Kidney capillary endothelial cell (primary cell): ENCODE measurements around the gene F13B.
A peak's percentile ranks its signal among the peaks of the same experiment; 100 is the strongest.
"Not testable (repeated sequence)": the region's sequence is repeated elsewhere in the genome, so short reads cannot be mapped to it uniquely, and the experiment has no call there.

Experiments
- DNase-seq: peaks from one replicate; pipeline ENCODE4 v3.0.0-alpha.2; 2018; ENCODE audit warnings: low spot score

The F13B gene

GRCh38 chr1:197066719-197067456, at the start of gene F13B:
TSS of gene F13B (minus strand) at chr1:197067260. CDS start at chr1:197067223, 37 bp downstream.
- peak; percentile 5 for DNase-seq

- no peak for DNase-seq
Measured at GRCh38 chr1:197116156-197116555, 49.1 kb upstream of the F13B start.

- DNase-seq = no peak
Measured at GRCh38 chr1:197106869-197107268, 39.8 kb upstream of the F13B start.

- no peak for DNase-seq
Measured at GRCh38 chr1:197103300-197103699, 36.2 kb upstream of the F13B start.

- no peak for DNase-seq
Measured at GRCh38 chr1:197101978-197102377, 34.9 kb upstream of the F13B start.

GRCh38 chr1:197100677-197101076, 33.6 kb upstream of the F13B start:
- no peak for DNase-seq

- DNase-seq = no peak
Measured at GRCh38 chr1:197099444-197099843, 32.4 kb upstream of the F13B start.

- DNase-seq = not testable (repeated sequence)
Measured at GRCh38 chr1:197096971-197097370, 29.9 kb upstream of the F13B start.

- DNase-seq = no peak
Measured at GRCh38 chr1:197096137-197096536, 29.1 kb upstream of the F13B start.

GRCh38 chr1:197093226-197093885, 26.3 kb upstream of the F13B start:
- no peak for DNase-seq

- DNase-seq = no peak
Measured at GRCh38 chr1:197092491-197093023, 25.5 kb upstream of the F13B start.

GRCh38 chr1:197083474-197083873, 16.4 kb upstream of the F13B start:
- no peak for DNase-seq

GRCh38 chr1:197081117-197081753, 14.2 kb upstream of the F13B start:
- DNase-seq = no peak

GRCh38 chr1:197080323-197080722, 13.3 kb upstream of the F13B start:
- DNase-seq = no peak

GRCh38 chr1:197076585-197076984, 9.5 kb upstream of the F13B start:
- no peak for DNase-seq

- no peak for DNase-seq
Measured at GRCh38 chr1:197073978-197074377, 6.9 kb upstream of the F13B start.

- no peak for DNase-seq
Measured at GRCh38 chr1:197067457-197067818, 378 bp upstream of the F13B start.

- no peak for DNase-seq
Measured at GRCh38 chr1:197066277-197066676, 783 bp downstream of the F13B start.

GRCh38 chr1:197065559-197065958, 1.5 kb downstream of the F13B start:
- no peak for DNase-seq

- DNase-seq = no peak
Measured at GRCh38 chr1:197063212-197063611, 3.8 kb downstream of the F13B start.

- no peak for DNase-seq
Measured at GRCh38 chr1:197062692-197063091, 4.4 kb downstream of the F13B start.

GRCh38 chr1:197049100-197049499, 18.0 kb downstream of the F13B start:
- DNase-seq = no peak
